Epithelial cell of proximal tubule (primary cell): Measurements from ENCODE around the gene STXBP5. TPM values are rescaled to one million over a fixed set of nuclear protein-coding genes. Genes with fewer than 3 reads are reported as not detected.

Experiments used
- DNase-seq: peaks from one replicate; pipeline ENCODE4 v3.0.0-alpha.2; 2011; ENCODE audit warnings: low read depth
- H3K4me3 ChIP-seq: 2 replicates; pipeline ENCODE4 v1.5.1; 2011; ENCODE audit warnings: low read depth, mild to moderate bottlenecking, low read length
- CTCF ChIP-seq: conservative IDR thresholded peaks from 2 replicates; pipeline ENCODE4 v1.5.1; 2012; ENCODE audit warnings: low read depth, mild to moderate bottlenecking, low read length
- total RNA-seq: library from RNA; depleted of rRNA; stranded (reverse); fragments of >200 nt; gene quantifications from 2 replicates; pipeline ENCODE4 v1.2.3, GENCODE V29; 2015

Gene STXBP5
- total RNA-seq, 1 donor from 2014 or later, result 16.3 TPM

DNA sequence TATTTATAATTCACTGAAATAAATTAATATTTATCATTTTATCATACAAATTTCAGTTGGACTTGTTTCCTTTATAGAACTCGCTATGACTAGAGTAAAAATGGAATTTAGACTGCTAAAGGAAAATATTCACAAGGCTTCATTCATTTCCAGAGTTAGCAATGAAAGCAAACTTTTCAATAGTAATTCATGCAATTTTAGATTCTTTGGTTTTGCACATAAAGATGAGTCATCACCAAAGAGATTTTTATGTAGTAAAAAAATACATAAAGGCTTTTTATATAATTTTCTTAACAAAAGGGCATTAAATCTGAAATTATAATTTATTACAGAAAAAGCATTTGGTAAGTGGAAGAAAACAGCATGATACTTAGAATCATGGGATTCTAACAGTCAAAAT lies 37.2 kb upstream of the STXBP5 start:
- no peak overlapping the region for H3K4me3 ChIP-seq
- DNase-seq, result no peak
- TF ChIP-seq CTCF, result no peak

DNA sequence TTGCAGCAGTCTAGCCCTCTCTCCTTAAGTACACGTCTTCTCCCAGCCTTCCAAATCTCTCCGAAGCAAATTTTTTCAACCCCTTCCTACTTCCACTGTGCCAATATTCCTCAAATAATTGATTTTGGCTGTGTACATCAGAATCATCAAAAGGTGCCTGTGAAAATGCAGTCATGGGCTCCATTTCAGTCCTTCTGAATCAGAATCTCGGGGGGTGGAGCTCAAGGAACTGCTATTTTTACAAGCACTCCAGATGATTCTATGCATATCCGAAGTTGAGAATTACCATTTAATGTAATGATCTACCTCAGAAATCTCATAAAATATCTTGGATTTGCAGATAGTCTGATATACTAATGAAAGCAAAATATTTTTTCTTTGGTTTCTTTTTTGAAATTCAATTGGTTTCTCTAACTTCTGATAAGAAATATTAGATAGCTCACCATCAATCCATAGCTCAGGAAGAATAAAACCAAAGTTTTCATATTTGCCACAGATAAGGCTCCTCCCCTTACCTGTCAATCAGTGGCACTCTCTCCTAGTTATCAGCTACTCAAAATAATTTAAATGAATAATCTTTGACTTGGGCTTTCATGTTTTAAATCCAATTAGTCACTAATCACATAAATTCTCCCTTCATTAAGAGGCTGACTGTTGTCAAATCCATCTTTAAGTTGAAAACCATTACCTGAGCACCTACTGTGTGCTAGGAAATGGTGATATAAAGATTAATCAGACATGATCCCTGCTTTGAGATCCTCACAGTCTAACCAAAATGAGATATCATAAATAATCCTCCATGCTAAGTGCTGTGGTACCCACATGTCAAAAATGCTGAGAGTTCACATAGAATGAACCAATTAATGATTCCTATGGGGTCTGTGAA lies 36.4 kb upstream of the STXBP5 start:
- TF ChIP-seq CTCF, result no peak
- H3K4me3 ChIP-seq, result no peak overlapping the region
- no peak for DNase-seq

GRCh38 chr6:147169529-147169928 lies 34.7 kb upstream of the STXBP5 start:
- TF ChIP-seq CTCF, result no peak
- H3K4me3 ChIP-seq, result no peak overlapping the region
- no peak for DNase-seq

GRCh38 chr6:147170269-147170668 lies 33.9 kb upstream of the STXBP5 start:
- DNase-seq, result peak; percentile 61
- TF ChIP-seq CTCF, result no peak
- no peak overlapping the region for H3K4me3 ChIP-seq

- no peak overlapping the region for H3K4me3 ChIP-seq
- no peak for DNase-seq
- TF ChIP-seq CTCF, result no peak
These were observed 31.1 kb upstream of the STXBP5 start for GRCh38 chr6:147173140-147173539.

DNA sequence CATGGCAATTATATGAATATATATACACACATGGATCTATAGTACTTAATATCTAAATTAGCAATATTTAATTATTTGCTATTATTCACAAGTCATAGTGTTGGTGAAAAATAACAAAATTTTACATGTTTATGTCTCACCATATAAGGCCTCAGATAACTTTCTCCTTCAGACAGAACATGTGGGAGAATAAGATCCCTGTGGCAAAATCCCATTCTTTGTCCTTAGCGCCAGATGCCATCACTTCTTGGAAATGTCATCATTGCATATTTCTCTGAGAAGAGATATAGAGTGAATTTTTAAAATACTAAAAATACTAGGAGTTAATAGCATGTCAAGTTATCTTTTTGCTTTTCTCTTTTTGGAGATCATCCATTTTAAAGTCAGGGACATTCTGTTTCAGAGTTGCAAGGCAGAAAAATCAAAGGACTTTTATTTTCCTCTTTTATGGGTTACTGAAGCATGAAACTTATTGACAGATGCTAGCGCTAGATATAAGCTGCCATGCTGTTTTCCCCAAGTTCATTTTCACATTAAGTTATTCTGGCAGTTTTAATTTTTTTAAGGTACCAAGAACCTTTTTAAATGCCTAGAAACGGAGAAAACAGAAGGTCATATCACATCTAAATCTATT lies 30.4 kb upstream of the STXBP5 start:
- no peak for DNase-seq
- no peak overlapping the region for H3K4me3 ChIP-seq
- TF ChIP-seq CTCF, result no peak
